CD4-positive, alpha-beta T cell treated with Interleukin-15 for 1 hour (primary cell): Measurements from ENCODE around the gene MARVELD1.

Source experiments
- DNase-seq: peaks from one replicate; pipeline ENCODE4 v3.0.0-alpha.2; 2020

MARVELD1 gene

DNA sequence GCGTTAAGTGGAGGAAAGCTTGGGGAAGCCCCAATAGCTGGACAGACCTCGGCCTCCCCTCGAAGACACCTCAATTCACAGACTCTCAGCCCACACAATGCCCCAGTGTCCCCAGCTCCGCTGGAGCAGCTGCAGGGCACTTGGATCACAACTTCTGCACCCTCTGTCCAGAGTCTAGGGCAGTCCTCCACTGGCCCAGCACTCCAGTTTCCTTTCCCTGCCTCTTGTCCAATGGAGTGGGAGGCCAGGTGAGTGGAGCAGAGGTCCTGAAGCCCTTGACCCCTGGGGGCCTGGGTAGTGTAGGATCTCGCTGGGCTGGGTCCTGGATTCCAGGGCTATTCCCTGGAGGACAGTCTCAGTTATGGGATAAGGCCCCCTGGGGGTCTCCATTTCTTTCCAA lies 46.4 kb downstream of the MARVELD1 start:
- no peak for DNase-seq

DNA sequence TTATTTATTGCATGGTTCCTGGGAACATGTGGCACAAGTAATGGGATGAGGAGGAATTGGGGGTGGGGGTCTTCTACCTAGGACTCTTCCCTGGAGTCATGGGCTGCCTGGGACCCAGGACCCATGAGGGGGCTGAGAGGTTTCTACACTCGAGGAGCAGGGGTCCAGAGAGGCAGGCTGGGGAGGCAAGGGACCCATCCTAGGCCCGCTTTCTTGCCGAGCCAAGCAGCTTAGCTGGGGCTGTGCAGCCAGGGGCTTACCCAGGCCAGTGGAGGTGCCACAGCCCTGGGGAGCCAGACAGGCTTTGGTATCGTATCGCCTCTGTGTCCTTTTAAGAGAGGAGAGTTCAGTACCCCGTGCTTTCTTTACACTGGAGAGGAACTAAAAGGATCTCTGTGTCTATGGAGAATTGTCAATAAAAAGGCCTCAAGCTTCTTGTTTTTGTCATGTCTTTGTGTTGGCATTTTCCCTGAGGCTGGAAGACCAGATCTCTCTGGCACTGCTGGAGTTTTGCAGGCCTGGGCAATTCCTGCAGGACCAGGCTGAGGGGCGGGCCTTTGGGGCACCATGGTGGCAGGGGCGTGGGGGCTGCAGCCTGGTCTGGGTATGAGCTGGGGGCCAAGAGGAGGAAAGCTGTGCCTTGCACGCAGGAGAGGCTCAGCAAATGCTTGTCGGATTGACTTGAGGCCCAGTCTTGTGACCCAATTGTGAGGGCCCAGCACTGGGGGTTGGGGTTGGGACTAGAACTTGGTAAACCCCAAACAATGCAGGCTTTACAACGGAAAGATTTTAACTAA lies 47.1 kb downstream of the MARVELD1 start:
- no peak for DNase-seq

DNA sequence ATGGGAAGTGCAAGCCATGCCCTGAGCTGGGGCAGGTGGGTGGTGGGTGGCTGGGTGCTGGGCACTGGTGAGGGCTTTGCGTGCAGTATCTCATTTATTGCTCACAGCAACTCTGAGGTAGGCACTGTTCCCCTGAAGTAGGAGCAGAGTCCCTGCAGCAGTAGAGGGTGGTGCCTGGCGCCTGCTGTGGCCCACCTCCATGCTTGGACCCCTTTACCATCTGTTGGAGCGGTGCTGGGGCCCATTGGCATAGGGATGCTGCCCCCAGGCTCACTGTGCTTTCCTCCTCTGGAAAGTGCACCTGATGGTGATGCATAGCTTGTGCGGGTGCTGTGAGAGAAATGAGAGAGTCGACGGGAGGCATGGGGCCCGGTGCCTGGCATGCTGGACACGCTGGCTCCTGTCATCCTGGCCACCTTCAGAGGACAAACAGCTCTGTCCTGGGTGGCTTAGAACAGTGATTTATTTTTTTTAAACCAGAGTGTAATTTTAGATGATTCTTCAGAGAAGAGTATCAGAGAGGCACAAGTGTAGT lies 47.9 kb downstream of the MARVELD1 start:
- DNase-seq, result no peak

DNA sequence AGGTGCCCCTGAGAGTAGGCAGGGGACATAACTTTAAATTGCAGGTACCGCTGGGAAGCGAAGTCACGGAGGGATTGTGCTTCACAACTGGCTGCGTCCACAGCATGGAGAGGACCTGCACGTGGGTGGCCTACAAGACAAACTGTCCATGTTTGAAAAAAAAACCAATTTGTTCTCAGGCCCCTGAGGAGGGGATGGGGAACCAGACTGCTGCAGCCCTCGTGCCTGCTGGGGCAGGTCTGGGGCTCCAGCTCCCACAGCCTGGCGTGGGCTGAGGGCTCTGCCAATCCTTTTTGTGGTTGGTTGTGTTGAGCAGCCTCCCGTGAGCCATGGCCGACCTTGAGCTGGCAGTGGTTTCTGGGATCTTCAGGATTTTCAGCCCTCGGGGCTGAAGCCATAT lies 48.5 kb downstream of the MARVELD1 start:
- no peak for DNase-seq

DNA sequence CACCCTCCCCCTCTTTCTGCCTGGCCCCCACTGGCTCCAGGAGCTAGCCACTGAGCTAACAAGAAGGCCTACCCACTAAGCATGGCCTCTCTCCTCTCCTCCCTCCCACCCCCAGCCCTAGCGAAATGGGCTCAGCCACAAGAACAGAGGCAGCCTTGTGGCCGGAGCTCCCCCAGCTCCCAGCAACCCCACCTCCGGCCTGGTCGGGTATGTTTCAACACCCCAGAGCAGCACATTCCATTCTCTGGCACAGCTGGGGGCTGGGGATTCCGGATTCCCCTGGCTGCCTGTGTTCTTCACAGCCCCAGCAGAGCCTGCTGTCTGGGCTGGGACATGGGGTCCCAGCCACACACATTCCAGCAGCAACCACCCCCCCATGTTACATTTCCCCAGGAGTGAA lies 49.3 kb downstream of the MARVELD1 start:
- no peak for DNase-seq

DNA sequence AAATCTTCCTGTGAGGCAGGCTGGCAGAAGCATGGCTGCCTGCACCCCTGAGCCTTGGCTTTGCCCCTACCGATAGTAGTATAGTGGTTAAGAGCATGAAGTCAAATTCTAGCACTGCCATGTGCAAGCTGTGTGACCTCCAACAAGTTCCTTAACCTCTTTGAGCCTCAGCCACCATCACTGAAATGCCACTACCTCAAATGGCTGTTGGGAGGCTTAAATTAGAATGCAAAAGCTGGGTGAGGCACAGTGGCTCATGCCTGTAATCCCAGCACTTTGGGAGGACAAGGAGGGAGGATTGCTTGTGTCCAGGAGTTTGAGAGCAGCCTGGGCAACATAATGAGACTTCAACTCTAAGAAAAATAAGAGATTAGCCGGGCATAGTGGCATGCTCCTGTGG lies 49.9 kb downstream of the MARVELD1 start:
- no peak for DNase-seq

DNA sequence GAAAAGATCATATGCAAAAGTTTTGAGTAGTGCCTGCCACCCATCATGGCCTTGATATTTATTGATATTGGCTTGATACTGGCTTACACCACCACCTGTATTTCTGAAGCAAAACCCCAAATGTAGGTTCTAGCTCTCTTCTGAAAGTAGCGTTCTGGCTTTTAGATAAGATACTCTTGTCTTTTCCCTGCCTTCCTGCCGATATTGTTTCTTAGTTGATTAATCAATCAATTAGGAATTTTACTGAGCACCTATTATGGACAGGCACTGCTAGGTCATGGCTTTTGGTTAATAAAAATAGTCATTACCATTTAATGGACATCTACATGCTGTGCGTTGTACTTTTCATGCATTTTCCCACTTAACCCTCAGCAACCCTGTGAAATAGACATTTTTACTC lies 50.4 kb downstream of the MARVELD1 start:
- no peak for DNase-seq

DNA sequence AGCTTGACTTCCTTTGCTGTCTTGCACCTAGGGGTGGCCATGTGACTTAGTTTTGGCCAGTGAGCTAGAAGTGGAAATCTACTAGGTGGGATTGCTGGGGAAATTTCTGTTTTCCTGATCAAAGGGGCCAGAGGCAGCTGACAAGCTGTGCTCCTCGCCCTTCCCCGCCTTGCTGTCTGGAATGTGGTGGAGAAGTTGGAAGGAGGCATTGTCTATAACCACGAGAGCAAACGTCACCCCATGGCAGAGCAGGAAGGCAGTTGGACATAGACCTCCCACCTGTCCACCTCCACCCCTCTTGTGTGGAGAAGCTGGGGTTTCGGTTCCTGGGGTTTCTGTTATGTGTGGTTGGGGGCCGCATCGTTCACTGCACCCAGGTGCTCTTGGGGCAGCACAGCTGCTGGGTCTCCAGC lies 51.0 kb downstream of the MARVELD1 start:
- DNase-seq, result no peak

DNA sequence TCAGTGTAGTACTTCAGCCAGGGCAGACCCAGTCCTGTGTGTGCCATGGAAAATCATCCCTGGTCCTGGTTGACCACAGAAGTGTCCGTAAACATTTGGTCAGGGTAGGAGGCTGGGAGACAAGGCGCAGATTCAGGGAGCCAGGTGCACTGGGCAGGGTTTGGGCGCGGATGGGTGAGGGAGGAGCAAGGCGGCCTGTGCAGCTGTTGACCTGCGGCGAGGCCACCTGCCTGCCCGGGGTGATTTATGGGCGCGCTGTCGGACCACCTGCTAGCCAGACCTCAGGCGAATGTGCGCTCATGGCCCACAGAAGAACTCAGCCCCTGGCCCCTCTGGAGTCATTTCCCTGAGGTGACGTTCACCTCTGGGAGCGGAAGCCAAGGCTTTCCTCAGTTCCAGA lies 51.7 kb downstream of the MARVELD1 start:
- no peak for DNase-seq

DNA sequence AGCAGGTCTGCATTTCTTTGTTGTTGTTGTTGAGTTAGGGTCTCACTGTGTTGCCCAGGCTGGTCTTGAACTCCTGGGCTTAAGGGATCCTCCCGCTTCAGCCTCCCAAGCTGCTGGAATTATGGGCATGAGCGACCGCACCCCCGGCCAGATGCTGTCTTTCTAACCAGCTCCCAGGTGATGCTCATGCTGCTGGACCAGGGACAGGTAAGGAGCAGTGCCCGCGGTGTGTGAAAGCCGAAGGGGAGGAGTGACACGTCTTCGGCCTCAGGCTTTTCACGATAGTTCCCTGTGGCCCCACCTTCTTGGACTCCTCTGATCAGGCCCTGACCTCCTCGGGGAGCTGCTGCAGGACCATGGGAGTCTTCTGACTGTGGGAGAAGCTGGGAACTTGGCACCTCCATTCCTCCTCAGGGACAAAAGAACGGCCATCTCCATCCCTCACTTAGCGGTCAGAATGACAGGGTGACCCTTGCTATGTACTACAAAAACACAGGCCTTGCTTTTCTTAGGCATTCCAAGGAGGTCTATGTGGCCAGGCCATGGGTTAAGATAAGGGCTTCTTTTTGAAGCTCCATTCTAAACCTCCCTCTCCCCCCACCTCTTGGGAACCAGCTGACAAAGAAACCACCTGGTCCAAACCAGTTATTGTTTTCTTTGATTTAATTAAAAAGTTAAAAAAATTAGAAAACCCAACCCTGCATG lies 52.7 kb downstream of the MARVELD1 start:
- no peak for DNase-seq

DNA sequence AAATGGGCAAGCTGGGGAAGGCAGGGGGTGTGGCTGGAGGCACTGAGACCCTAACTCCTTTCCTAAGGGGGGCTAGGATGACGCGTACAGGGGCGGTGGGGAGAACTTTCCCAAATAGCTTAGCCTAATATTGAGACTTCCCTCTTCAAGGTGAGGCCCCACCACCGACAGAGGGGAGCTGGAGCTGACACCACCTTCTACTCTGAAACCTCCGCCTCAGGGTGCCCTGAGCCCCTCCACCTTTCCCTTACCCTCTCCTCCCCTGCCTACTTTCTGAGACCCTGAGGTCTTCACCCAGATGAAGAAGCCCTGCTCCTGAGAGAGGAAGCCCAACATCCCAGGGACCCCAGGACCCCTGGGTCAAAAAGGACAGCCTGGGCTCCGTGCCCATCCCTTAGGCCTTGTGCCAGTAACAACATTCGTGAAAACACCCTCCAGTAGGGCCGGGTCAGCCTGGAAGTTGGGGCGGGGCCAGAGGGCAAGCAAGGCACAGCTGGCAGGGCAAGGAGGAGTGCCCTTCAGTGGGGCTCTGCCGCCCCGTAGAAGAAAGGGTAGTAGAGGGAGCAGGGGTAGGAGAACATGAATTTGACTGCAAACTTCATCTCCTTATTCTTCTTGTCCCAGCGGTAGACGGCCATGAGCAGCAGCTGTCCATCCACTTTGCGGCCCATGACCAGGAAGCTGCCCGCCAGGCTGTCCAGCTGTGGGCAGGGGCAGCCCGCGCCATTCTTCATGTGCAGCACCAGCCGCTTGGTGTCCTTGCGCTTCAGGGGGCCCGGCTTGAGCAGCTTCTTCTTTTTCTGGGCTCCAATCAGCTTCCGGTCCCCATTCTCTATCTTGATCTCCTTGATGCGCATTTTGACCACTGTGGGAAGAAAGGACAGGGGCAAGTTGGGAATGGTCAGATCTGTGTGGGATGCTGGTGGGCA lies 53.7 kb downstream of the MARVELD1 start:
- DNase-seq, result no peak
